HepG2 (cell line): ENCODE results near the gene TNS1. TPM values are rescaled to one million over a fixed set of nuclear protein-coding genes. Genes with fewer than 3 reads are reported as not detected.

ENCODE experiments used
- ATAC-seq: fragments of 200-7000 bp; cut with Tn5 transposase; 3 replicates; pipeline ENCODE4 v1.9.1; 2020; ENCODE audit warnings: mild to moderate bottlenecking, moderate library complexity
- BruUV-seq: library from RNA; stranded (reverse); fragments of 400-500 nt; replicated peaks from 2 replicates; lab custom pipeline; 2021; lab: Mats Ljungman, UMichigan
- CTCF ChIA-PET: fragments of 300-600 bp; formaldehyde crosslinking; extraction: SDS; loops from one replicate; lab custom pipeline; 2021; ENCODE audit warnings: low total read pairs, inconsistent platforms, low intra/inter-chr PET ratio; lab: Yijun Ruan, JAX
- POLR2A ChIA-PET: fragments of 350-600 bp; sonication (Branson Sonifier 250); formaldehyde crosslinking; loops from one replicate; lab custom pipeline; 2020; ENCODE audit warnings: antibody characterized with exemption, inconsistent platforms; lab: Yijun Ruan, JAX
- DNase-seq: peaks from one replicate; pipeline ENCODE4 v3.0.0-alpha.2; 2015; ENCODE audit warnings: low spot score
- FAIRE-seq: peaks from 3 replicates; lab custom pipeline; 2011; peaks lifted over from hg19 to GRCh38; lab: Jason Lieb, UNC
- H2AFZ ChIP-seq: one replicate; pipeline ENCODE4 v1.6.1; 2011; ENCODE audit warnings: low read length, inconsistent platforms
- H3K27ac ChIP-seq: fragments of 300-600 bp; 3 replicates; pipeline ENCODE4 v1.8.0; 2011; ENCODE audit warnings: mixed run types, mild to moderate bottlenecking, mixed read lengths, low read length, inconsistent platforms; ENCODE audit not compliant: insufficient read depth; ENCODE audit errors: extremely low read length
- H3K27me3 ChIP-seq, 2 experiments: fragments of 200-600 bp in 1 of 2; 2 replicates in 1 of 2; 3 replicates in 1 of 2; pipeline versions ENCODE4 v1.6.0 to v1.8.0; 2011; ENCODE audit warnings: low read length in 2 of 2, mild to moderate bottlenecking in 2 of 2, moderate library complexity in 2 of 2, inconsistent platforms in 1 of 2; ENCODE audit not compliant: insufficient read depth in 2 of 2, control insufficient read depth in 1 of 2
- H3K36me3 ChIP-seq, 2 experiments: fragments of 200-600 bp in 1 of 2; replicated peaks in 1 of 2; 2 replicates in 1 of 2; 3 replicates in 1 of 2; pipeline versions ENCODE4 v1.5.1 to v1.8.0; 2011; ENCODE audit warnings: low read length in 2 of 2, inconsistent platforms in 1 of 2; ENCODE audit not compliant: insufficient read depth in 2 of 2, control insufficient read depth in 1 of 2
- H3K4me1 ChIP-seq: 2 replicates; pipeline ENCODE4 v1.5.1; 2012; ENCODE audit warnings: low read length, inconsistent platforms; ENCODE audit not compliant: insufficient read depth
- H3K4me2 ChIP-seq: 2 replicates; pipeline ENCODE4 v1.6.0; 2011; ENCODE audit warnings: low read depth, low read length, inconsistent platforms
- H3K4me3 ChIP-seq, 3 experiments: fragments of 200-600 bp in 1 of 3; sonication (generic), shearing (Covaris generic) in 1 of 3; replicated peaks in 1 of 3; 2 replicates each; pipeline ENCODE4 v1.5.1; 2011 to 2016; ENCODE audit warnings: low read length in 3 of 3, inconsistent platforms in 2 of 3, low read depth in 2 of 3, mild to moderate bottlenecking in 2 of 3, control low read depth in 1 of 3, mixed read lengths in 1 of 3; ENCODE audit not compliant: insufficient read depth in 1 of 3
- H3K79me2 ChIP-seq: one replicate; pipeline ENCODE4 v1.6.1; 2011; ENCODE audit warnings: low read length, inconsistent platforms; ENCODE audit not compliant: insufficient read depth
- H3K9ac ChIP-seq: 2 replicates; pipeline ENCODE4 v1.6.0; 2011; ENCODE audit warnings: mild to moderate bottlenecking, low read depth, low read length, inconsistent platforms; ENCODE audit not compliant: insufficient read depth
- H3K9me3 ChIP-seq: 2 replicates; pipeline ENCODE4 v1.5.1; 2012; ENCODE audit warnings: mild to moderate bottlenecking, low read length
- H4K20me1 ChIP-seq: 2 replicates; pipeline ENCODE4 v1.6.0; 2011; ENCODE audit warnings: inconsistent platforms, mild to moderate bottlenecking, low read length, moderate library complexity; ENCODE audit not compliant: insufficient read depth
- BCL3 ChIP-seq: sonication (generic); formaldehyde crosslinking; IDR thresholded peaks from 2 replicates; pipeline ENCODE4 v1.5.1; 2020; ENCODE audit warnings: mild to moderate bottlenecking, missing genetic modification reagents, moderate library complexity
- ELK4 ChIP-seq: sonication (generic); formaldehyde crosslinking; IDR thresholded peaks from 2 replicates; pipeline ENCODE4 v1.9.0; 2021; ENCODE audit warnings: missing genetic modification reagents, borderline replicate concordance
- ZNF512 ChIP-seq: sonication (generic); formaldehyde crosslinking; IDR thresholded peaks from 2 replicates; pipeline ENCODE4 v1.4.0; 2020; ENCODE audit warnings: mild to moderate bottlenecking, missing genetic modification reagents
- ZNF574 ChIP-seq: sonication (generic); formaldehyde crosslinking; IDR thresholded peaks from 2 replicates; pipeline ENCODE4 v1.4.0; 2020; ENCODE audit warnings: missing genetic modification reagents
- ZNF576 ChIP-seq: sonication (generic); formaldehyde crosslinking; IDR thresholded peaks from 2 replicates; pipeline ENCODE4 v1.4.0; 2020; ENCODE audit warnings: mild to moderate bottlenecking, missing genetic modification reagents
- ZNF580 ChIP-seq: IDR thresholded peaks from 2 replicates; pipeline ENCODE4 v1.6.1; 2016; ENCODE audit warnings: low read depth, borderline replicate concordance
- ZNF687 ChIP-seq: sonication (generic); formaldehyde crosslinking; IDR thresholded peaks from 2 replicates; pipeline ENCODE4 v1.5.1; 2020; ENCODE audit warnings: mild to moderate bottlenecking, missing genetic modification reagents, moderate library complexity
- WGBS: methylation state at CpG from one replicate; pipeline ENCODE4 v1.1.6; 2017; ENCODE audit warnings: low lambda C conversion rate; 5-methylcytosine and 5-hydroxymethylcytosine counted together
- in situ Hi-C: cut with HindIII; loops from 2 replicates; pipeline ENCODE4 v1.10.0; 2017; ENCODE audit warnings: low pct_unique_long_range_greater_than_20kb; ENCODE audit not compliant: extremely low pct_ligation_motif_present
- intact Hi-C: fragments of 100-400 bp; cut with micrococcal nuclease; formaldehyde crosslinking; loops from one replicate; pipeline ENCODE4 v1.10.0; 2022; ENCODE audit not compliant: unreplicated experiment
- polyA plus RNA-seq, 8 experiments: library from polyadenylated mRNA; depleted of rRNA in 3 of 8; stranded (reverse) in 7 of 8; unstranded in 1 of 8; fragments of >200 nt; fragmentation: Illumina TruSeq in 4 of 8; extraction: Trizol in 4 of 8; gene quantifications; 2 replicates each; pipeline versions ENCODE4 v1.2.1 to v1.2.3, GENCODE V29; 2011 to 2016; ENCODE audit warnings: low read depth in 4 of 8, missing spikeins in 1 of 8, mixed read lengths in 1 of 8; ENCODE audit not compliant: insufficient read depth in 1 of 8
- total RNA-seq, 5 experiments: library from RNA; depleted of rRNA; stranded (reverse); fragments of >200 nt; fragmentation: Illumina TruSeq; extraction: Trizol; gene quantifications; 2 replicates each; pipeline ENCODE4 v1.2.3, GENCODE V29; 2016; ENCODE audit warnings: low read depth in 1 of 5

TNS1 gene
- total and polyA plus RNA-seq, 2 of the 13 experiments (the other 11 are each of a cell fraction or from before 2014, with no cell fraction given) = 1.9 to 118 TPM

GRCh38 chr2:218032336-218033171, 29.8 kb upstream of the TNS1 start:
- POLR2A ChIA-PET = no interaction called here
- H3K4me1 ChIP-seq = peaks cover 8% of the 10 kb centered on the region
- no peak overlapping the region for H3K4me3 ChIP-seq
- no peaks in the 10 kb centered on the region for H3K9me3 ChIP-seq
- intact Hi-C loops = no loop called here
- 4% methylated on average over 10 of the region's 12 CpGs for WGBS
- ATAC-seq (no peak), FAIRE-seq (no peak), DNase-seq (no peak)
- no peaks in the 10 kb centered on the region for H4K20me1 ChIP-seq
- in situ Hi-C loops = loop anchor here (5.0 kb wide), 1 partner anchor 245 kb away; no protein-coding TSS in a partner anchor
- no TSS peak for BruUV-seq
- no peak overlapping the region for H3K9ac ChIP-seq
- CTCF ChIA-PET = interaction anchor here (0.8 kb wide), 1 partner anchor 242 kb away, joined by 3 read pairs; no protein-coding TSS in a partner anchor
- H3K27ac ChIP-seq = no peak overlapping the region
- no peaks in the 10 kb centered on the region for H3K36me3 ChIP-seq
- H2AFZ ChIP-seq = no peak overlapping the region
- no peak overlapping the region for H3K4me2 ChIP-seq
- peaks cover 11 to 78% of the 10 kb centered on the region in 2 experiments for H3K27me3 ChIP-seq
- H3K79me2 ChIP-seq = no peaks in the 10 kb centered on the region
- TF ChIP-seq ZNF512 (CRISPR knock-in tag) (no peak), ELK4 (no peak), BCL3 (CRISPR knock-in tag) (no peak), ZNF574 (CRISPR knock-in tag) (no peak), ZNF576 (CRISPR knock-in tag) (no peak), ZNF580 (CRISPR knock-in tag) (no peak), ZNF687 (CRISPR knock-in tag) (no peak)
